HepG2 (cell line): ENCODE data around the gene RPTOR. TPM values are rescaled to one million over a fixed set of nuclear protein-coding genes. Genes with fewer than 3 reads are reported as not detected.
A peak's percentile ranks its signal among the peaks of the same experiment; 100 is the strongest.

Experiments
- ATAC-seq: fragments of 200-7000 bp; cut with Tn5 transposase; 3 replicates; pipeline ENCODE4 v1.9.1; 2020; ENCODE audit warnings: mild to moderate bottlenecking, moderate library complexity
- BruUV-seq: library from RNA; stranded (reverse); fragments of 400-500 nt; replicated peaks from 2 replicates; lab custom pipeline; 2021; lab: Mats Ljungman, UMichigan
- CTCF ChIA-PET: fragments of 300-600 bp; formaldehyde crosslinking; extraction: SDS; loops from one replicate; lab custom pipeline; 2021; ENCODE audit warnings: low total read pairs, inconsistent platforms, low intra/inter-chr PET ratio; lab: Yijun Ruan, JAX
- POLR2A ChIA-PET: fragments of 350-600 bp; sonication (Branson Sonifier 250); formaldehyde crosslinking; loops from one replicate; lab custom pipeline; 2020; ENCODE audit warnings: antibody characterized with exemption, inconsistent platforms; lab: Yijun Ruan, JAX
- DNase-seq: peaks from one replicate; pipeline ENCODE4 v3.0.0-alpha.2; 2015; ENCODE audit warnings: low spot score
- FAIRE-seq: peaks from 3 replicates; lab custom pipeline; 2011; peaks lifted over from hg19 to GRCh38; lab: Jason Lieb, UNC
- H2AFZ ChIP-seq: one replicate; pipeline ENCODE4 v1.6.1; 2011; ENCODE audit warnings: low read length, inconsistent platforms
- H3K27ac ChIP-seq: fragments of 300-600 bp; 3 replicates; pipeline ENCODE4 v1.8.0; 2011; ENCODE audit warnings: mixed run types, mild to moderate bottlenecking, mixed read lengths, low read length, inconsistent platforms; ENCODE audit not compliant: insufficient read depth; ENCODE audit errors: extremely low read length
- H3K27me3 ChIP-seq, 2 experiments: fragments of 200-600 bp in 1 of 2; 2 replicates in 1 of 2; 3 replicates in 1 of 2; pipeline versions ENCODE4 v1.6.0 to v1.8.0; 2011; ENCODE audit warnings: low read length in 2 of 2, mild to moderate bottlenecking in 2 of 2, moderate library complexity in 2 of 2, inconsistent platforms in 1 of 2; ENCODE audit not compliant: insufficient read depth in 2 of 2, control insufficient read depth in 1 of 2
- H3K36me3 ChIP-seq, 2 experiments: fragments of 200-600 bp in 1 of 2; replicated peaks in 1 of 2; 2 replicates in 1 of 2; 3 replicates in 1 of 2; pipeline versions ENCODE4 v1.5.1 to v1.8.0; 2011; ENCODE audit warnings: low read length in 2 of 2, inconsistent platforms in 1 of 2; ENCODE audit not compliant: insufficient read depth in 2 of 2, control insufficient read depth in 1 of 2
- H3K4me1 ChIP-seq: 2 replicates; pipeline ENCODE4 v1.5.1; 2012; ENCODE audit warnings: low read length, inconsistent platforms; ENCODE audit not compliant: insufficient read depth
- H3K4me2 ChIP-seq: 2 replicates; pipeline ENCODE4 v1.6.0; 2011; ENCODE audit warnings: low read depth, low read length, inconsistent platforms
- H3K4me3 ChIP-seq, 3 experiments: fragments of 200-600 bp in 1 of 3; sonication (generic), shearing (Covaris generic) in 1 of 3; replicated peaks in 1 of 3; 2 replicates each; pipeline ENCODE4 v1.5.1; 2011 to 2016; ENCODE audit warnings: low read length in 3 of 3, inconsistent platforms in 2 of 3, low read depth in 2 of 3, mild to moderate bottlenecking in 2 of 3, control low read depth in 1 of 3, mixed read lengths in 1 of 3; ENCODE audit not compliant: insufficient read depth in 1 of 3
- H3K79me2 ChIP-seq: one replicate; pipeline ENCODE4 v1.6.1; 2011; ENCODE audit warnings: low read length, inconsistent platforms; ENCODE audit not compliant: insufficient read depth
- H3K9ac ChIP-seq: 2 replicates; pipeline ENCODE4 v1.6.0; 2011; ENCODE audit warnings: mild to moderate bottlenecking, low read depth, low read length, inconsistent platforms; ENCODE audit not compliant: insufficient read depth
- H3K9me3 ChIP-seq: 2 replicates; pipeline ENCODE4 v1.5.1; 2012; ENCODE audit warnings: mild to moderate bottlenecking, low read length
- H4K20me1 ChIP-seq: 2 replicates; pipeline ENCODE4 v1.6.0; 2011; ENCODE audit warnings: inconsistent platforms, mild to moderate bottlenecking, low read length, moderate library complexity; ENCODE audit not compliant: insufficient read depth
- CREM ChIP-seq, 2 experiments: sonication (generic) in 1 of 2; formaldehyde crosslinking in 1 of 2; IDR thresholded peaks; 2 replicates each; pipeline versions ENCODE4 v1.4.0 to v1.6.1; 2016 to 2020; ENCODE audit warnings: antibody characterized with exemption in 1 of 2, mild to moderate bottlenecking in 1 of 2, missing genetic modification reagents in 1 of 2
- GZF1 ChIP-seq: sonication (generic); formaldehyde crosslinking; IDR thresholded peaks from 2 replicates; pipeline ENCODE4 v1.5.1; 2020; ENCODE audit warnings: mild to moderate bottlenecking, missing genetic modification reagents
- TEAD2 ChIP-seq: sonication (generic); formaldehyde crosslinking; IDR thresholded peaks from 2 replicates; pipeline ENCODE4 v1.9.0; 2021; ENCODE audit warnings: missing genetic modification reagents
- ZNF333 ChIP-seq: sonication (generic); formaldehyde crosslinking; IDR thresholded peaks from 2 replicates; pipeline ENCODE4 v1.4.0; 2020; ENCODE audit warnings: mild to moderate bottlenecking, missing genetic modification reagents, borderline replicate concordance
- ZNF614 ChIP-seq: IDR thresholded peaks from 2 replicates; pipeline ENCODE4 v1.6.1; 2018; ENCODE audit warnings: missing biosample characterization, missing genetic modification reagents, inconsistent platforms, borderline replicate concordance
- ZNF768 ChIP-seq: sonication (generic); formaldehyde crosslinking; IDR thresholded peaks from 2 replicates; pipeline ENCODE4 v1.4.0; 2020; ENCODE audit warnings: missing genetic modification reagents
- WGBS: methylation state at CpG from one replicate; pipeline ENCODE4 v1.1.6; 2017; ENCODE audit warnings: low lambda C conversion rate; 5-methylcytosine and 5-hydroxymethylcytosine counted together
- in situ Hi-C: cut with HindIII; loops from 2 replicates; pipeline ENCODE4 v1.10.0; 2017; ENCODE audit warnings: low pct_unique_long_range_greater_than_20kb; ENCODE audit not compliant: extremely low pct_ligation_motif_present
- intact Hi-C: fragments of 100-400 bp; cut with micrococcal nuclease; formaldehyde crosslinking; loops from one replicate; pipeline ENCODE4 v1.10.0; 2022; ENCODE audit not compliant: unreplicated experiment
- polyA plus RNA-seq, 8 experiments: library from polyadenylated mRNA; depleted of rRNA in 3 of 8; stranded (reverse) in 7 of 8; unstranded in 1 of 8; fragments of >200 nt; fragmentation: Illumina TruSeq in 4 of 8; extraction: Trizol in 4 of 8; gene quantifications; 2 replicates each; pipeline versions ENCODE4 v1.2.1 to v1.2.3, GENCODE V29; 2011 to 2016; ENCODE audit warnings: low read depth in 4 of 8, missing spikeins in 1 of 8, mixed read lengths in 1 of 8; ENCODE audit not compliant: insufficient read depth in 1 of 8
- total RNA-seq, 5 experiments: library from RNA; depleted of rRNA; stranded (reverse); fragments of >200 nt; fragmentation: Illumina TruSeq; extraction: Trizol; gene quantifications; 2 replicates each; pipeline ENCODE4 v1.2.3, GENCODE V29; 2016; ENCODE audit warnings: low read depth in 1 of 5
- TF ChIP-seq, protein P1 (sequence below), 2 experiments: IDR thresholded peaks; 2 replicates each; pipeline ENCODE4 v1.6.1; 2011 to 2012; ENCODE audit warnings: low read length in 2 of 2, borderline replicate concordance in 1 of 2, low read depth in 1 of 2, mild to moderate bottlenecking in 1 of 2, moderate library complexity in 1 of 2
- TF ChIP-seq, protein P2 (sequence below): sonication (generic); formaldehyde crosslinking; IDR thresholded peaks from 2 replicates; pipeline ENCODE4 v1.8.1; 2023; ENCODE audit warnings: mild to moderate bottlenecking, missing genetic modification reagents

Gene RPTOR
- total and polyA plus RNA-seq, 2 of the 13 experiments (the other 11 are each of a cell fraction or from before 2014, with no cell fraction given): 6.6 to 25.3 TPM

DNA sequence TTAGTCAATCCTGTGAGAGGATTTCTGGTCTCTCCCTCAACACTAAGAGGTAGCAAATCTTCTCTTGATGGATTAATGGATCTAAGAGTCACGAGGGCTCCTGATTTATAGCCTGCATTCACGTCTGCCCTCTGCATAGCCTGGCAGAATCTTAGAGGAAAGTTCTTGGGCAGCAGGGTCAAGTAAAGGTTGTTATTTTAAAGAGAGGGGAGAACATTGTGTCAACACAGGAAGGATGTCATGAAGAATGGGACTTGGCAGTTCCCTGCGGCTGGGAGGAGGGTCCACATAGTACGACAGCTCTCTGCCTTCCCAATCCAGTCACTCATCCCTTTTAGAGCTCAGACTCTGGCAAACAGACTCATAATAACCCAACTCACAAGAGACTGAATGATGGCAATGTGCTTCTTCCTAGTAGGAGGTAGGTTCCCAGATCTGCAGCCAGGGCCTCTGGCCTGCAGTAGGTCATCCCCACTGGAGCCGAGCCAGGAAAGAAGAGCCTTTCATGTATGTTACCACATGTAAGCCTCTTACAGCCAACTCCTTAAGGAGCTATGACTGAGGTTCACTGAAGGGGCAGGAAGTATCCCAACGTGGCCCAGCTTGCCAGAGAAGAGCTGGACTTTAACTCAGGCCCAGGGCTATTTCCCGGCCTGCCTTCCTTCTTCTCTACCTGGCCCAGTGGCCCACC lies 25.4 kb upstream of the RPTOR start (continued):
- TF ChIP-seq, protein P1, sequence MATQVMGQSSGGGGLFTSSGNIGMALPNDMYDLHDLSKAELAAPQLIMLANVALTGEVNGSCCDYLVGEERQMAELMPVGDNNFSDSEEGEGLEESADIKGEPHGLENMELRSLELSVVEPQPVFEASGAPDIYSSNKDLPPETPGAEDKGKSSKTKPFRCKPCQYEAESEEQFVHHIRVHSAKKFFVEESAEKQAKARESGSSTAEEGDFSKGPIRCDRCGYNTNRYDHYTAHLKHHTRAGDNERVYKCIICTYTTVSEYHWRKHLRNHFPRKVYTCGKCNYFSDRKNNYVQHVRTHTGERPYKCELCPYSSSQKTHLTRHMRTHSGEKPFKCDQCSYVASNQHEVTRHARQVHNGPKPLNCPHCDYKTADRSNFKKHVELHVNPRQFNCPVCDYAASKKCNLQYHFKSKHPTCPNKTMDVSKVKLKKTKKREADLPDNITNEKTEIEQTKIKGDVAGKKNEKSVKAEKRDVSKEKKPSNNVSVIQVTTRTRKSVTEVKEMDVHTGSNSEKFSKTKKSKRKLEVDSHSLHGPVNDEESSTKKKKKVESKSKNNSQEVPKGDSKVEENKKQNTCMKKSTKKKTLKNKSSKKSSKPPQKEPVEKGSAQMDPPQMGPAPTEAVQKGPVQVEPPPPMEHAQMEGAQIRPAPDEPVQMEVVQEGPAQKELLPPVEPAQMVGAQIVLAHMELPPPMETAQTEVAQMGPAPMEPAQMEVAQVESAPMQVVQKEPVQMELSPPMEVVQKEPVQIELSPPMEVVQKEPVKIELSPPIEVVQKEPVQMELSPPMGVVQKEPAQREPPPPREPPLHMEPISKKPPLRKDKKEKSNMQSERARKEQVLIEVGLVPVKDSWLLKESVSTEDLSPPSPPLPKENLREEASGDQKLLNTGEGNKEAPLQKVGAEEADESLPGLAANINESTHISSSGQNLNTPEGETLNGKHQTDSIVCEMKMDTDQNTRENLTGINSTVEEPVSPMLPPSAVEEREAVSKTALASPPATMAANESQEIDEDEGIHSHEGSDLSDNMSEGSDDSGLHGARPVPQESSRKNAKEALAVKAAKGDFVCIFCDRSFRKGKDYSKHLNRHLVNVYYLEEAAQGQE (IDR thresholded peaks at IDR 0.05; ENCODE audit: borderline replicate concordance in 1 of 2, low read depth in 1 of 2, low read length in 2 of 2): no peak
- TF ChIP-seq, protein P2, sequence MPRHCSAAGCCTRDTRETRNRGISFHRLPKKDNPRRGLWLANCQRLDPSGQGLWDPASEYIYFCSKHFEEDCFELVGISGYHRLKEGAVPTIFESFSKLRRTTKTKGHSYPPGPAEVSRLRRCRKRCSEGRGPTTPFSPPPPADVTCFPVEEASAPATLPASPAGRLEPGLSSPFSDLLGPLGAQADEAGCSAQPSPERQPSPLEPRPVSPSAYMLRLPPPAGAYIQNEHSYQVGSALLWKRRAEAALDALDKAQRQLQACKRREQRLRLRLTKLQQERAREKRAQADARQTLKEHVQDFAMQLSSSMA: no peak
- TF ChIP-seq ZNF614 (CRISPR knock-in tag): no peak
- no peak for TF ChIP-seq CREM (IDR thresholded peaks at IDR 0.05)
- no peak for TF ChIP-seq CREM (CRISPR knock-in tag; IDR thresholded peaks at IDR 0.05)
- no peak for TF ChIP-seq ZNF333 (CRISPR knock-in tag)
- TF ChIP-seq, all 625 proteins: peak for 0

DNA sequence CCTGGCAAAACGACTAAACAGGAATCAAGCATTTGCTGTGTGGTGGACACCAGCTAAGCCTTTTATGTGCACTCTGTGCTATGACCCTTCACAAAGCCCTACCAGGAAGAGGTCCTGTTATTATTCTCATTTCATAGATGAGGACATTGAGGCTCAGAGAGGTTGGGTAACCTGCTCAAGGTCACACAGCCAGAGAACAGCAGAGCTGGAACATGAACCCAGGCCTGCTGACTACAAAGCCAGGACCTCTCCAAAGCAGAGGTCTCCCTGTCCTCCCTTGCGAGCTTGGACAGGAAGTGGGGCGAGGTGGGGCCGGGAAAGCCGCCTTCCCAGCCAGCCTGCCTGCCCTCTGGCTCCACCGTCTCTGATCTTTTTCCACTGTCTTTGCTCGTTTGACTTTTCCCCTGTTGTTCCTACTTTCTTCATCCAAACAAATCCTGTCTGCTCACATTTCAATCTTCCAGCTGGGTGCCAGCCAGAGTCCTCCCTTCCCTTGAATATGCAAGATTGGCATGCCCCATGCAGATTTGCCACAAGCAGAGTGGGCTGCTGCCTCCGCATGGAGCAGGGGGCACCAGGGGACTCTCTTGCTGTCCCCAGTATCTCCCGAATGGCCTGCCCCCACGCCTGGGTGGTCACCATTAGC lies 23.7 kb upstream of the RPTOR start:
- Histone ChIP-seq H3K4me3 (no peak overlapping the region), H3K9me3 (no peaks in the 10 kb centered on the region), H3K79me2 (no peaks in the 10 kb centered on the region), H3K27me3 (peaks cover 13 to 66% of the 10 kb centered on the region in 2 experiments), H3K9ac (no peak overlapping the region), H3K4me2 (no peak overlapping the region), H3K36me3 (no peaks in the 10 kb centered on the region), H4K20me1 (no peaks in the 10 kb centered on the region), H3K27ac (no peak overlapping the region), H2AFZ (no peak overlapping the region), H3K4me1 (no peaks in the 10 kb centered on the region)
- 22% methylated on average over 10 of the region's 10 CpGs for WGBS
- TF ChIP-seq ZNF768 (CRISPR knock-in tag): peak; percentile 97
- TF ChIP-seq GZF1 (CRISPR knock-in tag): no peak
- no peak for TF ChIP-seq TEAD2 (CRISPR knock-in tag)
- ATAC-seq: no peak
- no TSS peak for BruUV-seq
- ChIA-PET POLR2A (no interaction called here), CTCF (no interaction called here)
- in situ Hi-C loops: no loop called here
- DNase-seq: no peak
- FAIRE-seq: no peak
- intact Hi-C loops: no loop called here
